SW 1271 (cell line): Measurements from ENCODE around the gene NDUFS3.
"Not testable (repeated sequence)": the region's sequence is repeated elsewhere in the genome, so short reads cannot be mapped to it uniquely, and the experiment has no call there.

ENCODE experiments used
- DNase-seq, 2 experiments: peaks; one replicate each; lab custom pipeline; 2025; lab: John Stamatoyannopoulos, UW

Gene NDUFS3

DNA sequence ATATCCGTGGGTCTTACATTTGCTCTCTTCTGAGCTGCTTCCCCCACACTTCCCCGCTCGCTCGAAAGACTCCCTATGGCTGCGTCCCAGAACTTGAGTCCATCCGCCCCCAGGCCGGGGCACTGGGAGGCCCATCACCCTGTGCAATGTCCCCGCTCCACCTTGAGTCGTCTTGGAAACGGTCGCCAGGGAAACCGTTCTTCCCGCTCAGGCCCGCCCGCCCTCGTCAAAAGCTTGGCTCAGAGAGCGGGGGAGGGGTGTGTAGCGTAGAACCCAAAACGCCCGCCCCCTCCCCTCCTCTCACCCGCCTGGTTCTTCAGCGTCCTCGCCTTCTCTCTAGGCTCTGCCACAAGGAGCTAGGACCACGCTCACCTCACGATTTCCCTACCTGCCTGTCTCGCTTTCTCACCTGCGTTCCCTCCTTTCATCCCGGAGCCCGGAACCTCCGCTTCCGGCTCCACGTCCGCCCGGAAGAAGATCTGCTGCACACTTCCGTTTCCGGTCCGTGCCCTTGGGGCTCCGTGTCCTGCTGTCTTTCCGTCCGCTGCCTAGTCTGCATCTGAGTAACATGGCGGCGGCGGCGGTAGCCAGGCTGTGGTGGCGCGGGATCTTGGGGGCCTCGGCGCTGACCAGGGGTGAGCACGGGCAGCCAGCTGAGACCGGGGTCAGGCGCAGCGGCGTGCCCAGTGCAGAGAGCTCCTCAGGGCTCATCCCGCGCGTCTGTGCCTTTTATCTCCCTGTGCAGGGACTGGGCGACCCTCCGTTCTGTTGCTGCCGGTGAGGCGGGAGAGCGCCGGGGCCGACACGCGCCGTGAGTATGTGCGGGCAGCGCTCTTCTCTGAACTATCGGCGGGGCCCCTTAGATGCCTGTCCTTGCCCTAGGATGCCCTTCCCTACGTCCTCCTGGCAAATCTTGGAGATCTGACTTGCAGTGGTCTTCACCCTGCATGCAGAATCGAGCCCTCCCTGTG is at the start of gene NDUFS3, which contains the start of gene KBTBD4:
NDUFS3 (plus strand) TSS at position 551 of the 971 bp plus-strand sequence; CDS start at position 569, 18 bp downstream.
KBTBD4 (minus strand) TSS at position 447 of the 971 bp plus-strand sequence; CDS start at position 428, 19 bp downstream.
- peak; percentile 62 to 86 for DNase-seq

DNA sequence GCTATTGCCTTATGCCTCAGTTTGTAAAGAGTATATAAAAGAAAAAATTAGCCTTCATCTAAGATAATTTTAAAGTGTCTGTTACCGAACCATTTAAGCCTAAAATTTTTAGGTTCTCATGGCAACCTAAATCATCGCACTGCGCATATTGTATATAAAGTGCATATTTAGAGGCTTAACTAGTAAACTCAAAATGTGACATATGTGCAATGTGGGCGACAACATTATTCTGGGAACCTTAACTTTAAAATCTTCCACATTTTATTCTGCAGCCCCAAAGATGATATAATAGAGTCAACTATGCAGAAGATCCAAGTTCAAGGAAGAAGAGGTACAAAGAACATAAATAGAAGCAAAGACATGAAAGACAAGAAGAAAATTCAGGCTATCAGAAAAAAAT is 48.9 kb upstream of the NDUFS3 start:
- no peak for DNase-seq

DNA sequence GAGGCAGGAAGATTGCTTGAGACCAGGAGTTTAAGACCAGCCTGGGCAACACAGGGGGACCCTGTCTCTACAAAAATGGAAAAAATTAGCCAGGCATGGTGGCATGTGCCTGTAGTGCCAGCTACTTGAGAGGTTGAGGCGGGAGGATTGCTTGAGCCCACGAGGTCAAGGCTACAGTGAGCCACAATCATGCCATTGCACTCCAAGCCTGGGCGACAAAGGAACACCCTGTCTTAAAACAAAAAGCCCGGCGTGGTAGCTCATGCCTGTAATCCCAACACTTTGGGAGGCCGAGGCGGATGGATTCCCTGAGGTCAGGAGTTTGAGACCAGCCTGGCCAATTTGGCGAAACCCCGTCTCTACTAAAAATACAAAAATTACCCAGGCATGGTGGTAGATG is 48.2 kb upstream of the NDUFS3 start:
- DNase-seq, result not testable (repeated sequence)

DNA sequence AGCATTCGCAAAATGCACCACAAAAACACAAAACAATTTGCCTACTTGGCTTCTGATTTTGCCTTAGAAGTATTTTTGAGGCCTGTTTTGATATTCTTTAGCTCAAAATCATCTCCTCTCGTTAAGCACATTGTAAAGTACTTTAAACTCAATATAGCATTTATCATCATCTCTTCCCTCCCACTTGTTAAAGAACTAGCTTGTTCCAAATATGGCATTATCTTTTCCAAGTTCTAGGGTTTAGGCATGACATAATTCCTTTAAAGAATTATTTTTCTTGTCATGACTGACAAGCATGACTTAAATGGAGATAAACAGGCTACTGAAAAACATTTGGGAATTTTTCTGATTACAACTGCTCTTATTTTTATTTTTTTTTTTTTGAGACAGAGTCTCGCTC is 47.2 kb upstream of the NDUFS3 start:
- DNase-seq, result no peak

DNA sequence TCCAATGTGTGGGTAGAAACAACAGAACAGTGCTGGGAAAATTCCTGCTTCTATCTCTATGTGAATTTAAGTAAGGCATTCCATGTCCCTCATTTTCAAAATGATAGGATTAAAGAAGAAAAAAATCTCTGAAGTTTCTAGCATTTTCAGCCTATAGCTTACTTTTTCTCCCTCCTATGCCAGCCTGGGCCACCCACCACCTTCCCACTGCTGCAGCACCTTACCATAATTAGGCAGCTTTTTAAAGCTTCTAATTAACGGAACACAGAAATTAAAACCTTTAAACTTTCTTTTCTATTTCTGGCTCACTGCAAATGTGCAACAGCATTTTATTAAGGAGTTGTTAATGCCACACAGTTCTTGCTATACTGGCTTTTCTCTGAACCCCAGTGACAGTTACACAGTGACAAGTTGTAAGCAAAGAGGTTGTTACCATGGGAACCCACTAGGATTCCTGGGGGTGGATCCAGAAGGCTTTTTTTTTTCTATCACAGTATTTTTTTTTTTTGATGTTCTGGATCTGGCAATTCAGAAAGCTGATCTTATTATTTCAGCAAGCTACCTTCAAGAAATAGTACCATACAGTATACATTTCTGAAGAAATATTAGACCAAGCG is 46.2 kb upstream of the NDUFS3 start:
- DNase-seq, result peak in 1 of 2 experiments; percentile 23

DNA sequence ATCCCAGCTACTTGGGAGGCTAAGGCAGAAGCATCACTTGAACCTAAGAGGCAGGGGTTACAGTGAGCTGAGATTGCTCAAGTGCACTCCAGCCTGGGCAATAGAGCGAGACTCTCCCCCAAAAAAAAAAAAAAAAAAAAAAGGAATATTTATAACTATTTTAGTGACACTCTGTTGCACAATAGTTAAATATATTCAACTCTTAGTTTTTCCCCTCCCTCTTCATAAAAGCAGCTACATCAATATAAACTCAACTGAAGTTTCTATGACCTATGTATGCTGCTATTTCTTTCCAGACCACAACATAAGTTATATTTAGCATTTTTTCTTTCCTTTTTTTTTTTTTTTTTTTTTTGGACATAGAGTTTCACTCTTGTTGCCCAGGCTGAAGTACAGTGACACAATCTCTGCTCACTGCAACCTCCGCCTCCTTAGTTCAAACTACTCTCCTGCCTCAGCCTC is 45.2 kb upstream of the NDUFS3 start:
- DNase-seq, result no peak

DNA sequence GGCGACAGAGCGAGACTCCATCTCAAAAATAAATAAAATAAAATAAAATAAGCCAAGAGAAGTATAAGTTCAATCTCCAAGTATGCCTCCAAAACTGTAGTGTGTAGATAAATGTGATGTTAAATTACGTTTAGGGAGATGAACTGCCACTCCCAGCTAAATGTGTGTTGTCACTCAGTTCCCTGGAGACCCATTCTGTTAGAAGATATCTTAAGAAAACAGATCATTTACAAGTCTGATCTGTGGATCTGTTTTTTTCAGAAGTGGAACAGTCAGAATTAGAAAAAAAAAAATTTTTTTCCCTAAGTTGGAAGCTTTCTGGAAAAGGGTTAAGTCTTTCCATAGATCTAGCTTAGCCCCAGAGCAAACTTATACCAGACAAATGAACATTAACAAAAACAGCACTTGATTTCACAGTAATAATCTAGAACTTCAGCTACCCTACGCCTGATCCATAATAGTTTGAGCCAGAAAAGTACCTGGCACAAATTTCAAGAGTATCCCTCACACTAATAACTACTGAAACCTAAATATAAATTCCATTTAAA is 44.1 kb upstream of the NDUFS3 start:
- no peak for DNase-seq

DNA sequence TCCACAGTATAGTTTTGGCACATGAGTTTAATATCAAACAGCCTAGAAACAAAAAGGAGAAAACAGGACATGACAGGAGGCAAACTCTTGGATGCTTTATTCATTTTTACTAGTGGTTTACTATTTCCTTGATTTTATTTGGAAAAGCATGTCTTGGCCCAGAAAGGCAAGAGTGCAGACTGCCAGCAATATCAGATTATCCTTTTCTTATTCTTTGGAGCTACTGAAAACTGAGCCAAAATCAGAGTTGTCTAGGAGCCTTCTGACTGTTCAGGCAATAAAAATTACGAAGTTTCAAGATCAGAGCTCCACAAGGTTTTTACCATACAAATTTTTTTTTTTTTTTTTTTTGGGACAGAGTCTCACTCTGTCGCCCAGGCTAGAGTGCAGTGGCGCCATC is 42.0 kb upstream of the NDUFS3 start:
- no peak for DNase-seq

DNA sequence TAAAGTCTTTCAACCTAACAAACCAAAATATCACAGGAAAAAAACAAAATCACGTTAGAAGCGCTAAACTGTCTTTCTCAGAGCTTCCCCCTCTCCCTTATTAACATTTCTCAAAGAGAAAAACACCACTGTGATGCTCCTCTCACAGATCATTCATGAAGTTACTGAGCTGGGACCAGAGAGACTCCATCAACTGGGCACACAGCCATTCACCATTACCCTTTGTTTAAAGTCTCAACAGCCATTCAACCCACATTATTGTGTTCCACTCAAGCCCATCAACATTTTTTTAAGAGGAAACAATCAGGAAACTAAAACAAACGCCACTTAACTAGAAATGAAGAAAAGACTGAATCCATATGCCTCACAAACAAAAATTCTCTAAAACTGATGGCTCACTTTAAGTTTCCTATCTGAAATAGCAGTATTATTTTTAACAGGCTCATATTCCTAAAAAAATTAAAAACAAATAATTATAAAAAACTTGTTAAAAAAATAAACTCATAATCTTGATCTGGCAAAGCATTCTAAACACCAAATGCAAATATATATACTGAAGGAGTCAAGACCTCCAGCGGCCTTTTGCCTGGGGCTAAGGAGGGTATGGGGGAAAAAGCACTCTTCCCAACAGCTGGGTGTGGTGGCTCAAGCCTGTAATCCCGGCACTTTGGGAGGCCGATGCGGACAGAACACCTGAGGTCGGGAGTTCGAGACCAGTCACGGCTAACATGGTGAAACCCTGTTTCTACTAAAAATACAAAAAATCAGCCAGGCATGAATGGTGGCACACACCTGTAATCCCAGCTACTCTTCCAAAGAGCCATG is 39.9 kb upstream of the NDUFS3 start:
- DNase-seq, result no peak

DNA sequence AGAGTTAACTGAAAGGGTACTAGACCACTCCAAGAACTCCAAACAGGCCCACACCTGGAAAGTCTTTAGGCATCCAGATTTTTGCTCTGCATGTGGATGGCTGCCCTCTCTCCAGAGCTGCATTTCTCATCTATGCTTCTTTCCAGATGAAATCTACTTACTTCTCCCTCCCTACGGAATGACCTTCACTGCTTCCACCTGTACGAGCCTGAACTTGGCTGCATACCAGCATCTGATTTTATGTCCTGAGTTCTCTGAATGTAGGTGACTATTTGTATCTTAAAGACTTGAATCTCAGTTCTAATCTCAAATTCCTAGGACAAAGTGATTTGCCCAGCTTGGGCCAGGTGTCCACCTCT is 39.2 kb upstream of the NDUFS3 start:
- DNase-seq, result no peak

DNA sequence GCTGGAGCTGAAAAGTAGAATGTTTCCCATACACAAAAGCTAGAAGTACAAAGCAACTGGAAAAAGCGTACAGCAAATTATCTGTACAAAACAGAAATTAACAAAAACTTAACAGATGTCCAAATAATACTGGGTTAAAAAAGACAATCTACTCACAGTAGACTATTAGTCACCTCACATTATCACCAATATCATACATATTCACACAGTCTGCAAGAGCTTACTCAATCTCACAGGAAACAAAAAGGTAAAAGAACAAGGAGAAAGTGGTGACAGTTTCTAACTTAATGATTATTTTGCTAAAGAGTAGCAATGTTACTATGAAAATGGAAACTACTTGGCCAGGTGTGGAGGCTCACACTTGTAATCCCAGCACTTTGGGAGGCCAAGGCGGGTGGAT is 37.8 kb upstream of the NDUFS3 start:
- no peak for DNase-seq

DNA sequence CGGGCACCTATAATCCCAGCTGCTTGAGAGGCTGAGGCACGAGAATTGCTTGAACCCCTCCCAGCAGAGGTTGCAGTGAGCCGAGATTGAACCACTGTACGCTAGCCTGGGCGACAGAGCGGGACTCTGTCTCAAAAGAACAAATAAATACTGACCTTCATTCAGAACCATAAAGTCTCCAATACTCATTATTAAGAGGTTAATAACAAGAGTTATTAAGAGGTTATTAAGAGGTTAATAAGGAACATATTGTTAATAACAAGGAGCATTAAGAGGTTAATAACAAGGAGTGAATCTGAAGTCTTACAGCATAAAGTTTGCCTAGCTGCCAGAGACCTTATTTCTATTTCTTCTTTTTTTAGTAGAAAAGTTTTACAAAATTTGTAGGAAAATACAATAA is 33.6 kb upstream of the NDUFS3 start:
- DNase-seq, result no peak

DNA sequence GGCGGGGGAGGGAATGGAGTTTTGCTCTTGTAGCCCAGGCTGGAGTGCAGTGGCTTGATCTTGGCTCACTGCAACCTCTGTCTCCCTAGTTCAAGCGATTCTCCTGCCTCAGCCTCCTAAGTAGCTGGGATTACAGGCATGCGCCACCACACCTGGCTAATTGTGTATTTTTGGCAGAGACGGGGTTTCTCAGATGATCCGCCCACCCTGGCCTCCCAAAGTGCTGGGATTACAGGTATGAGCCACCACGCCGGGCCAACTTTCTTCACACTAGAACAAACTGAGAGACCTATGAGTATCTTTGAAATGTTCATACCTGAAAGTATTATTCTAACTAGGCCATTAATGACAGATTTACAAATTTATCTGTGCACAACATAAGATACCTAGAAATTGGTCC is 32.6 kb upstream of the NDUFS3 start:
- DNase-seq, result not testable (repeated sequence)

DNA sequence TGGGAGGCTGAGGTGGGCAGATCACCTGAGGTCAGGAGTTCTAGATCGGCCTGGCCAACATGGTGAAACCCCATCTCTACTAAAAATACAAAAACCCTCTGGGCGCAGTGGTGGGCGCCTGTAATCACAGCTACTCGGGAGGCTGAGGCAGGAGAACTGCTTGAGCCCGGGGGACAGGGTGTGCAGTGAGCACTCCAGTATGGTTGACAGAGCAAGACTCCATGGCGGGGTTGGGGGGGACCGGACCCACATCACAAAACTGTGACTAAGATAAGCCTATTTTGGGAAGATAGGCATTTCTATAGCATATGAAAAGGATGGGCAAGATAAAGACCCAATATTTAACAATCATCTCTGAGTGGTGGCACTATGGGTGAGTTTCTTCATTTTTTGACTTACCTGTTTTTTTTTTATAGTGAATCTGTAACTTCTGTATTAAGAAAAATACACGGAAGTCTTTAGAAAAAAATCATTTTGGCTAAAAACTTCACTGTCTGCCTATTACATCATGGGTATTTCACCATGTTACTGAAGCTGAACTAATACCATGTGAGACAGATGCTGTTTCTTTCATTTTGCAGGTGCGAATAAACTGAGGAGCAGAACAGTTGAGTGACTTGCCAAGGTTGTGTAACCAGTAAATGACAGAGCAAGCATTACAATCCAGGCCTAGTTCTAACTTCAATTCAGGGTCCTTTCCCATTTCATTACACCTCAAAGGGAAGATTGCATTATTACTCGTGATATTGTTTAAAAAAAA is 28.4 kb upstream of the NDUFS3 start:
- DNase-seq, result no peak

DNA sequence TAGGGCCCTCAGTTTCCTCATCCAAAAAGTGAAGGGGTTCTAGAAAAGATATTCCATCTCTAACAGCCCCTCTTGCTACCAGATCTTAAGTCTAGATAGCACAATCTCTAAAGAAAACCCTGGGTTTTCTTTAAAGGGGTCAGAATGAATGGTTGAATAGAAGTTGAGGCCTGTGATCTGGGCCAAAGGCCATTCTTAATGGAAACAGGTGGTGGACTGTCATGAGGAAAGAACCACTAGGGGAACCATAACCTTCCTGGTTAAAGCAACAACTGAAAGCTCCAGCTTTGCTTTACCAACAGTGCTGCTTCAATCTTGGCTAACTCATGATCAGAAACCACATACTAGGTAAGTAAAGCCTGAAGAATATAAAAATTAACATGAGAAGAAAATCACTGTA is 27.8 kb upstream of the NDUFS3 start:
- DNase-seq, result peak in 1 of 2 experiments; percentile 50

DNA sequence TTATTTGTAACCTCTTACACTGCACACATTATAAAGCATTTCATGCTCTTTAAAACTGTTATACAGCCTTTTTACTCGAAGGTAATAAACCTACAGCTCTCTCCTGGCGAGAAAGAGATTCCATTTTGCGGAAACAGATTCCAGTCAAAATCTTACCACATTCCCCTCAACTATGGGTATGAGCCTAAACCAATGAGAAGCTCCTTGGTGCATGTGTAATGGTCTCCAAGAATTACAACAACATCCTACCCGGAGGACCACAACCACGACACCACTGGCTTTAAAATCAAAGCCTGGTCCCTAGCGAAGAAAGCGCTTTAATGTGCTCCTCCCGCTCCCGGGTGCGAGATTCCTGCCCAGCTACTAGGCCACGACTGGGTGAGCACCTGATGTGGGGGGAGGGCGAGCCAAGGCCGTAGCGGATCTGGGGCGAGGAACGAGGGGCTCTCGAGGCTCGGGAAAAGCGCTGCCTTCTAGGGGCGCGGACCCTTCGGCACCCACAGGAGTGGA is 26.8 kb upstream of the NDUFS3 start:
- peak in 1 of 2 experiments; percentile 22 for DNase-seq

DNA sequence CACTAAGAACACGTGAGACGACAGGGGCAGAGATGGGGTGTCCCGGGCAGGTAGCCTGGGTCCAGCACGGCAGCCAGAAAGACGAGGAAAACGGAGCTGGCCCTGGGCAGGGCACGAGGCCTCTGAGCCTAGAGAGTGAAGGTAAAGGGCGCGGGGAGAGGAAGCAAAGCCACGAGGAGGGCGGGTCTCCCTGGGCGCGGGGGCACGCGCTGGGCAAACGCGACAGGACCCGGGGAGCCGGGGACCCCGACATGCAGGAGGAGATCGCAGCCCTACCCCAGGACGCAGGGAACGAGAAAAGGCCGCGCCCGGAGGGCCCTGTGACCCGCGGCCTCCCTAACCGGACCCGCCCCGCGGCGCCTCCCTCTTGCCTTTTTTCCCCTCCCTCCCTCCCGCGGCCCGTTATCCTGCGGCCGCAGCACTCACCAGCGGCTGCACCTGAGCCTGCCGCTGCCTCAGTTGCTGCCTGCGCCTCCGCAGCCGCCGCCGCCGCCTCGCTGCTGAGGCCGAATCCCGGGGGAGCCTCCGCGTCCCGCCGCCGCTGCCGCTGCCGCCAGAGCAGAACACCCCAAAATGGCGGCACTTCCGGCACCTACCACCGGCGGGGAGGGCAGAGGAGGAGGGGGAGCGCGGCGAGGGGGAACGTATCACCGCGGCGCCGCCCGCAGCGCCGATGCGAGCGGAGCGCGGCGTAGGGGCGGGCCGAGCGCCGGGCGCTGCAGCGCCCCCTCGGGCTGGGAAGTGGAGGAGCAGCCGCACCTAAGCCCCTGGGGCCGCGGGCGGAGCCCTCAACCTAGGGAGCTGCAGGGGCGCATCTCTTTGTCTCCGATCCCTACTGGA is 26.1 kb upstream of the NDUFS3 start, which contains the start of gene CELF1:
CELF1 (minus strand) TSS at position 567 of the 840 bp plus-strand sequence. CDS start 53,609 bp downstream, outside the sequence.
- peak; percentile 68 to 83 for DNase-seq

DNA sequence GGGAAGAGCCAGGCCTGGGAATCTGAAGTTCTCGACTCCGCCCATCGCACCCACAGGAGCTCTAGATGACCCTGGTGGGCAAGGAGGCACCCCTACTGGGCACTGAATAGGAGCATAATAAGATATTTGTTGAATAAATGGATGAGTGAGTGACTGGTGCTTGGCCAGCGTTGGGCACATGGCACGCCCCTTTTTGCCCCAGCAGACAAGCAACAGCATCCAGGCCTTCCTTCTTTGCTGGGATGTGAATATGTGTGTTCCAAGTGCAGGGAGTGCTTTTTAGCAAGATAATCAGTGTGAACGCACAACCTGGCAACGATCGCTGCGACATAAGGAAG is 25.5 kb upstream of the NDUFS3 start:
- DNase-seq, result no peak

DNA sequence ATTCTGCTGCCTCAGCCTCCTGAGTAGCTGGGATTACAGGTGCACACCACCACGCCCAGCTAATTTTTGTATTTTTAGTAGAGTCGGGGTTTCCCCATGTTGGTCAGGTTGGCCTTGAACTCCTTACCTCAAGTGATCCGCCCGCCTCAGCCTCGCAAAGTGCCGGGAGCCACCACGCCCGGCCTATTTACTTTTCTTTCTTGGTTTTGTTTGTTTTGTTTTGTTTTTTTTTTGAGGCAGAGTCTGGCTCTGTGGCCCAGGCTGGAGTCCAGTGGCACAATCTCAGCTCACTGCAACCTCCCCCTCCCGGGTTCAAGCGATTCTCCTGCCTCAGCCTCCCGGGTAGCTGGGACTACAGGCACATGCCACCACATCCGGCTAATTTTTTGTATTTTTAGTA is 21.9 kb upstream of the NDUFS3 start:
- DNase-seq, result not testable (repeated sequence)

DNA sequence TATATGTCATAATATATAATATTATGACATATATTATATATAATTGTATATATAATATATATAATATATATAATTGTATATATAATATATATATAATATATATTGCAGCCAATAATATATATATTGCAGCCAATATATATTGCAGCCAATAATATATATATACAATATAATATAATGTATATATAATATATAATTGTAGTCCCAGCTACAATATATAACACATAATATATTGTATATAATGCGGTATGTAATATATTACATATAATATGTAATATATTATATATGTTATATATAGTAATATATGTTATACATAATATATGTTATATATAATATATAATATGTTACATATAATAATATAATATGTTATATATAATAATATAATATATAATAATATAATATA is 20.2 kb upstream of the NDUFS3 start:
- DNase-seq, result no peak
